Stimulated activated CD4-positive, alpha-beta T cell treated with anti-CD3 and anti-CD28 coated beads, Interleukin-12 subunit alpha, Interleukin-12 subunit beta, amount 100 ng/mL, for 24 hours (primary cell): ENCODE measurements around the gene OAF.

Experiments used
- DNase-seq, 2 experiments: peaks; one replicate each; pipeline ENCODE4 v3.0.0-alpha.2; 2020; ENCODE audit warnings: low read depth in 2 of 2

OAF gene

DNA sequence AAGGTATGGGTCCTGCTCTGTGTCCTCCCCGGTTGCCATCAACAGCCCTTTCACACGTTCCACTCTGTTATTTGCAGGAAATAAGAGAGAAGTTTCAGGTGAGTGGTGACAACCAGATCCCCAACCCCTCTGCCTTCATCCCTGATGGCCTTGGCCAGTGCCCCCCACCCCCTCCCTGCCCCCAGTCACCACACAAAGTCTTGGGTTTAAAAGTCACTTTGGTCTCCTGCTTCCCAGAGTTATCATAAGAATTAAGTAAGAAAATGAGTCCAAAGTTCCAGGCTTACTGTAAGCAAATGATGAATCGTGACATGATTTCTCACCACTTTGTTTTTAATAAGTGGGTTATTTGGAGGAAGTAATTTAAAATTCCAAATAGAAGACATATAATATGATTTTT is 9.2 kb upstream of the OAF start:
- DNase-seq = no peak

- DNase-seq = no peak
These were observed 7.2 kb upstream of the OAF start for GRCh38 chr11:120203626-120204025.

DNA sequence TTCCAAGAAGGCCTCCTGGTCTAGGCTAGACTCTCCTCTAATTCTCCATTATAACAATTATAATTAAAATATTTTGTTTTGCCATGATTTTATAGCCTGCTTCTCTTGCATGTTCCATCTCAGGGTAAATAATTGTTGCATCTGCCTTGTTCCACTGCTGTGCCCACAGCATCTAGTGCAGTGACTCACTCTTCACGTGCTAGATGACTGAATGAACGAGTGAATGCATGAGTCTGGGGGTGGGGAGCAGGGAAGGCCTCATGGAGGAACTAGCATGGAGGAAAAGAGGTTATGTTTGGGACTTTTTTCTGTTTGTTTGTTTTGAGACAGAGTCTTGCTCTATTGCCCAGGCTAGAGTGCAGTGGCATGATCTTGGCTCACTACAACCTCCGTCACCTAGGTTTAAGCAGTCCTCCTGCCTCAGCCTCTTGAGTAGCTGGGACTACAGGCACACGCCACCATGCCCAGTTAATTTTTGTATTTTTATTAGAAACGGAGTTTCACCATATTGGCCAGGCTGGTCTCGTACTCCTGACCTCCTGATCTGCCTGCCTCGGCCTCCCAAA is 5.2 kb upstream of the OAF start:
- no peak for DNase-seq

- no peak for DNase-seq
These were observed 3.3 kb upstream of the OAF start for GRCh38 chr11:120207512-120207911.

DNA sequence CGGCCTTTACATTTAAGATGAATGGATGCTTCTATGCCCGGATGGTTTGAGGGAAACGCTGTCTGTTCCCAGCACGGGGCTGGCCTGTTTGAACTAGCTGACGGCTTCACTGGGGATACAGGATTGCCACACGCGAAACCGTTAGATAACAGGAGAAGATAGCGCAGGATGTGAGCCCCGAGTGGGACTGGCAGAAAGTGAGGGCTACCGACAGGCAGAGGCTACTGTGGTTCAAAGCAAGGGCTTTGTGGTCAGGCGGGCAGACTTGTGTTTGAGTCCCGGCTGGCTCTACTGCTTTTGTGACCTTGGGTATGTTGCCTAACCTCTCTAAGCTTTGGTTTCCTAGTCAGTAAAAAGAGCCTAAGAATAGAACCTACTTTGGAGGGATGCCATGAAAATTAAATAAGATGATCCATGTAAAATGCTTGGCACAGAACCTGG is 2.8 kb upstream of the OAF start:
- no peak for DNase-seq

DNA sequence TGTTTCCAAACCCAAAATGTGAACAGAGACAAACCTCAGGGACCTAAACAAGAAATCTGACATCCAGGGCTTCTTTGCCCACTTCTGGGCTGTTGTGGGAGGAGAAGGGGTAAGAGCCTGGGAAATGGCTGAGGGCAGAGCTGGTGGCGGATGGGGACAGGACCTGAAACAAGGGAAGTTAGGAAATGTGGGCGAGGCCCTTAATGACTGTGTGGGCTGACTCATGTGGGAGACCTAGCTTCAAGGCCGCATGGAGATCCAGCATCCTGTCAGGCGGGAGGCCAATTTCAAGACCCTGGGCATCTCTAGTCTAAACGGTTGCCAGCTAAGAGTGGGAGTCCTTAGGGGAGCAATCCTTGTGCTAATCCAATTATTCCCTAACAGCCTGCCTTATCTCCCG is 2.1 kb upstream of the OAF start:
- no peak for DNase-seq

DNA sequence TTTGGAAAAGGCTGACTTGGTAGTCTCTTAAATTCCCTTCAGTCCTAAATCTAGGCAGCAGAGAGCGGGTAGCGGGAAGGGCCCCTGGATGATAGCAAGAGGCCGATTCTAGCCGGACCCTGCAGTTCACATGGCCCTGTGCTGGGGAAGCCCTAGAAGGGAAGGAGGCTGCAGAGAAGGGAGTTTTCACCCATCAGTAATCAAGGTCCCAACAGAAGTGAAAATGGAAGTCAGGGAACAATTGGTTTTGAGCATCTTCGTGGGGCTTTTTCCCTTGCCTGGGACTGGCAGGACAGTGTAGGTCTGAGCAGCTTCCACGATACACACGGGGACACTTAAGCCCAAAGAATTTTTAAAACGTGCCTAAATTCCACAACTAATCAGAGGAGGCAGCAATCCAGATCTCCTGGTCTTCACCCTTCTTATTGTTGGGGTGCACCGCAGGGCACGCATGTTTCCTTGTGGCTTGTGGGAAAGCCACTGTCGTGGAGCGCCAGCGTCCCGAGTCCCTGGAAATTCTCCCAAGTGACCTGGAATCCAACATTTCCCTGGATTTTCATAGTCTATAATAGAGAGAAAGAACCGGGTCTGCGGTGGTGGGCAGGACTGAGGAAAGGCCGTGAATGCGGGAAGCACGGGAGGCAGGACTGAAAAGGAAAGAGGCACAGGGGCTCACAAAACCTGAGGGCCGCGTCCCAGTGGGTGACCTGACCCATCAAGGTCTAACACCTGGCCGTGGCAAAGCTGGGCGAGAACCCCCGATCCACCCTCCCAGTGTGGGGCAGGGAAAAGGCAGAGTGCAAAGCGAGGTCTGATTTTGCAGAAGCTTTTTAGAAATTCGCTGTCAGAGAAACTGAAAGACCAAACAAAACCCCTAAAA is 846 bp upstream of the OAF start:
- DNase-seq = no peak

DNA sequence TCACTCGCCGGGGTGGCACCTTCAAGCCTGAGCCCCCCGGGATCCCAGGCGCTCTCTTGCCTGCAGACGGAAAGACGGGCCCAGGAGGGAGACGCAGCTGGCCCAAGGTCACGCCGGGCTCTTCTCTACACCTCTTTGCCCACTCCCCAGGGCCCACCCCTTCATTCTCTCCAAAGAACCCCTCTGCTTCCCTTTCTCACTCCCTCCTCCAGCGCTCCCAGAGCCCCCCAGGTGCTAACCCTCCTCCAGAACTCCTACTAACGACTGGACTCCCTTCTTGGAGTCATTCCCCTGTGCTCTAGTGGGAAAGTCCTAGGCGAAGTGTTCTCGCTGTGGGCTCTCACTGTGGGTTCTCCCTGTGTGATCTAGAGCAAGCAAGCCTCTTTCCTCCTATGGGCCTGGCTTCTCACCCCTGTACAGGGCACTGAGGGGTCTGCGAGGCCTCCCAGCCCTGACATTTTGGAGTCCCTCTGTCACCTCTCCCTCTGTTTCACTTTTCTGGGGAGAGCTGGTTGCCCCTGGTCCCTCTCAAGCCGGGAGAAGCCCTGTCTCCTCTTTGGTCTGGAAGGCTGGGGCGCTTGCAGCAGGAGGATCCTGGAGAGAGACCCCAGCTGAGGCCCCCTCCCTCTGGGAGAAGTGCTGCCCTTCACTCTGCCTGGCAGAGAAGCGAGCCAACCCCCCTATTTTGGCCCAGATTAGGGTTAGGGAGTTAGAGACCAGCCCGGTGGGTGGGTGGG is 858 bp downstream of the OAF start:
- no peak for DNase-seq

GRCh38 chr11:120212259-120212878 is 1.5 kb downstream of the OAF start:
- DNase-seq = no peak

- no peak for DNase-seq
These were observed 2.1 kb downstream of the OAF start for GRCh38 chr11:120212926-120213325.

DNA sequence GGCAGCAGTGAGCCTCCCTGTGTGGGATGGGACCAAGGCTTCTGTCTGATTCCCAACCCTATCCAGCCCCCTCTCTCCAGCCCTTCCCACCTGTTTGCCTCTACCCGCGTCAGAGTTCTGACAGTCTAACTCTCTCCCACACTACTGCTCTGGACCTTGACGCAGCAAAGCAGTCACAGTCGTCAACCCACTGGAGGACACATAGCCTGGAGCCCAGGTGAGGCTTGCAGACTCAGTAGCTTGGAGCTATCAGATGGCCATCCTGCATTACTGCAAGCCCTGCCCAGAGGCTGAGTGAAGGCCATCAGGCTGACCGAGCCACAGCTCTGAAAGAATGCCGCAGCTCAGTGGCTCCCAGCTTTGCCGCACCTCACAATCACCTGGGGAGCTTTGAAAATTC is 3.7 kb downstream of the OAF start:
- DNase-seq = no peak

GRCh38 chr11:120215634-120216033 is 4.8 kb downstream of the OAF start:
- DNase-seq = no peak

DNA sequence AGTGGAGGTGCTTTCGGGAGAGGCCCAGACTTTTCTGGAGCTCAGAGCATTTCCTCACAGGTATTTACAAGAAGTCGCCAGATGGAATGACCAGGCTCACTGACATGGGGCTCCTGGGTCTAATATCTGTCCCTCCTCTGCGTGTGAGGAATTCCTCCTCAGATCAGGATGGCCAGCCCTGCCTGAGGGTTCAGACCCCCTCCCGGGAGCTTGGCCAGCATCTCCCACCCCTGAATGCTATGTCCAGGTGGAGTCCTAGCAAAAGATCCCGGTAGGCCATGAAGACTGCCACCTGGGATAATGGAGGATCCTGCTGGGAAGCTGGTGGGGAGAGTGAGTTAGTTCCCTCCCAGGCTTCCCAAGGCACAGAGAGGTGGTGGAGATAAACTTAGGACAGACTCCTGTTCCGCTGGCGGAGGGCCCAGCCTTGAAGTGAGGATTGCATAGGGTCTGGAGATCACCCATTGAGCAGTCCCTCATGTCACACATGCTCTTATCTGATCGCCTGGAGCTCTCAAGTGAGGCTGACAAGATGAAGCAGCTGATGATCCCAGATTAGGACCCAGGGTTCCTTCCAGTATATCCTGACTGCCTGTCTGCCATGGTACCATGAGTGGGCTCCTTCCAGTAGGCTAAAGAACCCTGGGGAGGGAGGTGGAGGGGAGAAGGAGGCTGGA is 5.7 kb downstream of the OAF start:
- DNase-seq = no peak

DNA sequence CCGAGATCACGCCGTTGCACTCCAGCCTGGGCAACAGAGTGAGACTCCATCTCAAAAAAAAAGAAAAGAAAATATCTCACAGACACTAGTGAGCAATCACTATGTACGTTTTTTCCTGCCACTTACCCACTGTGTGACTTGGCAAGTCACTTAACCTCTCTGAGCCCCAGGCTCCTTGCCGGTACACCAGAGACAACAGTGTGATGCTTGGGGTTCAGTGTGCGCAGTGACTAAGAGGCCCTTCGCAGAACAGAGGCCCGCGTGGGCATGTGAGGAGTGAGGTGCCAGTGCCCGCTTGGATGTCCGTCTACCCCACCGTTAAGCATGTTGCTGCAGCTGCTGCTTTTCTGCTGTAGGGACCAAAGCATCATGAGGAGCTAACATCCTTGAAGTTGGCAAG is 6.7 kb downstream of the OAF start:
- no peak for DNase-seq

GRCh38 chr11:120217941-120218694 is 7.3 kb downstream of the OAF start:
- no peak for DNase-seq

GRCh38 chr11:120218695-120219033 is 7.8 kb downstream of the OAF start:
- DNase-seq = no peak

DNA sequence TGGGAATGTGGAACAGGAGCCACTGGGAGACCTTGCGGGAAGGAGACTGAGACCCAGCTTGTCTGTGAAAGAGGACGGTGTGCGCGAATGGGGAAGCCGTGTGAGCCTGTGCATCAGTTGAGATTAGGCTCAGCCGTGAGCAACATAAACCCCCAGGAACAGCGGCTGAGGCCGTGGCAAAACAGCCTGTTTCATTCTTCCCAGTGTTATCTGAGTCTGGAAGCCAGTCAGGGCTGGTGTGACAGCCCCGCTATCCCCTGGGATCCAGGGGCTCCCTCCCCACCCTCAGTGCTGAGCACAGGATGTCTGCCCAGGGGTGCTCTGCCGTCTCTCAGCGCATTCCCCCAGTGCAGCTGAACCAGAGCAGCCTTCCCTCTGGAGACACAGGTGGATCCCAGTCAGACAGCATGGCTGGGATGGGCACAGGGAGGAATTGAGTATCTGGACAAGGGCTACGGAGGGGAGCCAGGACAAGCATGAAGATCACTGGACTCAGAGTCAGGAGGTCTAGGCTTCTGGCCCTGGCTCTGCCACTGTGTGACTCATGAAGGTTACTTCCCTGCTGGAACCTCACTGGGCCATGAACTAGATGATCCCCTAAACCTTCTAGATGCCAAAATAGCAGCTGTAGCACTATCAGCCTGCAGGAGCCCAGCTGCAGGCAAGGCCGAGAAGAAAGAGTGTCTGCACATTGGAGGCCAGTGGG is 8.6 kb downstream of the OAF start:
- no peak for DNase-seq

GRCh38 chr11:120219938-120220746 is 9.3 kb downstream of the OAF start:
- no peak for DNase-seq

GRCh38 chr11:120220747-120221037 is 9.9 kb downstream of the OAF start:
- no peak for DNase-seq
